ENCODE measurements around the gene UBR3.

The UBR3 gene

GRCh38 chr2:169906731-169907130 lies 79.5 kb downstream of the UBR3 start:
- no peak for DNase-seq (ENCODE audit: low read depth)
- no peak for TF ChIP-seq CTCF (IDR thresholded peaks at IDR 0.05; ENCODE audit: low read length, missing control alignments)
- no peak overlapping the region for H3K4me3 ChIP-seq (replicated peaks; ENCODE audit: low read depth, low read length)

DNA sequence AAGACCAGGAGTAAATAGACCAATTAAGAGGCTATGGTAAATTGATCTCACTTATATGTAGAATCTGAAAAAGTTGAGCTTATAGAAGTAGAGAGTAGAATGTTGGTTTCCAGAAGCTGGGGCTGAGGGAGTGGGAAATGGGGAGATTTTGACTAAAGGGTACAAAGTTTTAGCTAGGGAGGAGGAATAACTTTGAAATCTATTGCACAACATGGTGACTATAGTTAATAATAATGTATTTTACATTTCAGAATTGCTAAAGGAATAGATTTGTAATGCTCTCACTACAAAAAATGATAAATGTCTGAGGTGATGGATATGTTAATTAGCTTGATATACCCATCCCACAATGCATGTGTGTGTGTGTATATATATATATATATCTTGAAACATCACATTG lies 82.1 kb downstream of the UBR3 start:
- H3K4me3 ChIP-seq (replicated peaks; ENCODE audit: low read depth, low read length) = no peak overlapping the region
- TF ChIP-seq CTCF (IDR thresholded peaks at IDR 0.05; ENCODE audit: low read length, missing control alignments) = no peak
- DNase-seq (ENCODE audit: low read depth) = no peak

DNA sequence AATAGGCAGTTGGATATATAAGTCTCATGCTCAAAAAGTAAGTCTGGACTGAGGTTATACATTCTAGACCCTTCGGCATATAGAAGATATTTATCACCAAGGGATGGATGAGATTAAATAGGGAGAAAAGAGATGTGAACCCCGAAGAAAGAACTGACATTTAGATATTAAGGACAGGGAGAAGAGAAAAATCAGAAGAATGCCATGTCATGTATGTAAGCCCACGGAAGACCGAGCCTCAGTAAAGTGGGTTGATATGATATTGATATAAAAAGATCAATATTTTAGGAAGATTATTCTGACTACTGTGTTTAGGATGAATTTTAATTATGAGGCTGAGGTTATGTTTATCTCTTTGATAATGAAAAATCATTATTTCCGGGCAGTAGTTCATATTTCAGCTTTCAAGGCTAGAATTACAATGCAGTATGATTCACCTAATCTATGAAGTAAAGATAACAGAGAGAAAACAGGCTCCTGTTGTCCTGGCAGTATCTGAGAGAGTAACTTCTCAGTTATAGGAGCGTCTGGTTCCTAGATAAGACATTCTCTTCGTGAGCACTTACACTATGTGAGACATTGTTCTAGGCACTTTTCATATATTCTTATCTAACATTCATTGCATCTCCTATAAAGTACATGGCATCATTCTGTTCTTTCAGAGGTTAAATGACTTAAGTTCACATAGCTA lies 83.0 kb downstream of the UBR3 start:
- TF ChIP-seq CTCF (IDR thresholded peaks at IDR 0.05; ENCODE audit: low read length, missing control alignments) = no peak
- peak; percentile 42 for DNase-seq (ENCODE audit: low read depth)

GRCh38 chr2:169911119-169911518 lies 83.9 kb downstream of the UBR3 start:
- DNase-seq (ENCODE audit: low read depth) = no peak
- no peak for TF ChIP-seq CTCF (IDR thresholded peaks at IDR 0.05; ENCODE audit: low read length, missing control alignments)
- no peak overlapping the region for H3K4me3 ChIP-seq (replicated peaks; ENCODE audit: low read depth, low read length)

More for the DNA sequence above, 83.0 kb downstream of the UBR3 start:
- H3K4me3 ChIP-seq (replicated peaks; ENCODE audit: low read depth, low read length) = no peak overlapping the region

DNA sequence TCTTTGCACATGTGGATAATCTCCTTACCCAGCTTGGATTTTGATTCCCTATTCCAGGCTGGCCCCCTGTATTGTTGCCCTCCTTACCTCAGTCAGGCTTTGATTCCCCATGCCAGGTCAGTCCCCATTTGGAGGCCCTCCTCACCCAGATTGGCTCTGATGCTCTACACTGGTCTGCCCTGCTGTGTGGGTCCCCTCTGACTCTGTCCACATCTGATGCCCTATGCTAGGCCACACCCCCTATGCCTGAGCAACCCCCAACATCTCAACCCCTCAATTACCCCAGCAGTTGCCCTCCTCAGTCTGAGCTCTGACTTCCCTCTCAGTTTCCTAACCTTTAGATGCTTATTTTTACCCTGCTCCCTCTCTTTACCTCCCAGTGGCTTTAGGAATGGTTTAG lies 89.4 kb downstream of the UBR3 start:
- no peak for TF ChIP-seq CTCF (IDR thresholded peaks at IDR 0.05; ENCODE audit: low read length, missing control alignments)
- DNase-seq (ENCODE audit: low read depth) = no peak
- no peak overlapping the region for H3K4me3 ChIP-seq (replicated peaks; ENCODE audit: low read depth, low read length)

DNA sequence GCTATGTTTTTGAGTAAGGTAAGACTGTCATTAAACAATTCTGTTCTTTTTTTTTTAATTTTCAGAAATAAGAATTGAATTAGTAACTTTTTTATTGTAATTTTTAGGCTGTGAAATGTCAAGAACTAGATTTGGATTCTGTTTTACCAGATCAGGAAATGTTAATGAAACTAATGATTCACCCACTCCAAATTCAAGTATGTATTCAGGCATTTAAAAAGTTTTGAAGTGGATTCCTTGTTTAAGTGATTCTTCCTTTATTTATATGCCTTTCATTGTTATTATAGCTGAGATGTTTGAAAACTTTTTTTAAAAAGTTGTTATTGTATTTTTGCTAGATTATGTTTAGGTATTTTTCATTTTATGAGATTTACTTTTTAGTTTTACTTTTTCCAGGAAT lies 96.7 kb downstream of the UBR3 start:
- no peak for DNase-seq (ENCODE audit: low read depth)
- no peak for TF ChIP-seq CTCF (IDR thresholded peaks at IDR 0.05; ENCODE audit: low read length, missing control alignments)
- no peak overlapping the region for H3K4me3 ChIP-seq (replicated peaks; ENCODE audit: low read depth, low read length)

DNA sequence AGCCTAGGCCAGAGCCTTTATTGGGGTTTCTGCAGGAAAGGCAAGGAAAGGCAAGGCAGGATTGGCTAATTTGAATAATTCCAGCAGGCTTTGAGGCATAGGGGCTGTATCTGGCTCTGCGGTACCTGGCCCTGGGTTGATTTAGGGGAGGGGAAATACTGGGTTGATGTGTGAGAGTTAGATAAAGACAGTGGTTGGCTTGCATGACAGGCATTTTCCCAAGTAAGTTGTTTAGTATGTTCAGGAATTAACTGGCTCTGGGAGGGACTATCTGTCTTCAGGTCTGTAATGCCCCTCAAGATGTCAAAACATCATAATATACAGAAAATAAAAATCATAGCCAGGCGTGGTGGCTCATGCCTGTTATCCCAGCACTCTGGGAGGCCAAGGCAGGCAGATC lies 98.7 kb downstream of the UBR3 start:
- TF ChIP-seq CTCF (IDR thresholded peaks at IDR 0.05; ENCODE audit: low read length, missing control alignments) = no peak
- H3K4me3 ChIP-seq (replicated peaks; ENCODE audit: low read depth, low read length) = no peak overlapping the region
- no peak for DNase-seq (ENCODE audit: low read depth)
